HEK293T (cell line): Measurements from ENCODE around the gene KCNK6.

Experiments used
- BHLHE40 ChIP-seq: fragments of 450-650 bp; IDR thresholded peaks from 2 replicates; pipeline ENCODE4 v1.6.1; 2016; ENCODE audit warnings: mild to moderate bottlenecking, moderate library complexity, borderline replicate concordance
- FOXA1 ChIP-seq: fragments of 450-650 bp; IDR thresholded peaks from 2 replicates; pipeline ENCODE4 v1.6.1; 2016; ENCODE audit warnings: mild to moderate bottlenecking
- HDGF ChIP-seq: fragments of 450-650 bp; IDR thresholded peaks from 2 replicates; pipeline ENCODE4 v1.6.1; 2017; ENCODE audit warnings: antibody characterized with exemption, borderline replicate concordance
- L3MBTL2 ChIP-seq: fragments of 450-650 bp; conservative IDR thresholded peaks from 2 replicates; pipeline ENCODE4 v1.6.1; 2016; ENCODE audit warnings: mild to moderate bottlenecking
- SP1 ChIP-seq: fragments of 450-650 bp; IDR thresholded peaks from 2 replicates; pipeline ENCODE4 v1.6.1; 2017
- SUZ12 ChIP-seq: fragments of 450-650 bp; IDR thresholded peaks from 2 replicates; pipeline ENCODE4 v1.6.1; 2016; ENCODE audit warnings: mild to moderate bottlenecking
- TARDBP ChIP-seq: fragments of 450-650 bp; IDR thresholded peaks from 2 replicates; pipeline ENCODE4 v1.6.1; 2016
- ZNF384 ChIP-seq: fragments of 450-650 bp; IDR thresholded peaks from 2 replicates; pipeline ENCODE4 v1.6.1; 2016
- TF ChIP-seq, protein P1 (sequence below): fragments of 450-650 bp; IDR thresholded peaks from 2 replicates; pipeline ENCODE4 v1.6.1; 2016

DNA sequence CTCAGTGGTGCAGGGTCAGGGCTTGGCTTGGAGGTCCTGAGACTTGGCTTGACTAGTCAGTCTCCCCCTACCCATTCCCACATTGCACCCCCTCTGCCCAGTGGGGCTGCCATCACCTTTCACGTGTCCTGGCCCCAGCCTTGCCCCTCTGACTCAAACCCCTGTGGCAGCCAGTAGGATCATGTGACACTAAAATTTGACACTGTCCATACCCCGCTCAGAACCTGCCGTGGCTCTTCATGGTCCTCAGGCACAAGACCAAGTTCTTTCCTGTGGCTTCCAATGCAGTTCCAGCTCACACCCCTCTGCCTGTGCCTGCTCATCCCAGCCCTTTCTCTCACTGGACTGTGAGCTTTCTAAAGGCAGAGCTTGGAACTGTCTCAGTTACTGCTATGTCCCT is 56.9 kb downstream of the KCNK6 start:
- TF ChIP-seq SP1 (no peak), SUZ12 (no peak), L3MBTL2 (no peak), ZNF384 (no peak), HDGF (no peak), FOXA1 (no peak), TARDBP (no peak), BHLHE40 (no peak)
- TF ChIP-seq, protein P1, sequence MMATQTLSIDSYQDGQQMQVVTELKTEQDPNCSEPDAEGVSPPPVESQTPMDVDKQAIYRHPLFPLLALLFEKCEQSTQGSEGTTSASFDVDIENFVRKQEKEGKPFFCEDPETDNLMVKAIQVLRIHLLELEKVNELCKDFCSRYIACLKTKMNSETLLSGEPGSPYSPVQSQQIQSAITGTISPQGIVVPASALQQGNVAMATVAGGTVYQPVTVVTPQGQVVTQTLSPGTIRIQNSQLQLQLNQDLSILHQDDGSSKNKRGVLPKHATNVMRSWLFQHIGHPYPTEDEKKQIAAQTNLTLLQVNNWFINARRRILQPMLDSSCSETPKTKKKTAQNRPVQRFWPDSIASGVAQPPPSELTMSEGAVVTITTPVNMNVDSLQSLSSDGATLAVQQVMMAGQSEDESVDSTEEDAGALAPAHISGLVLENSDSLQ = no peak
